Measurements from ENCODE around the gene MYH1.

The MYH1 gene

GRCh38 chr17:10492004-10492403 is 26.3 kb downstream of the MYH1 start:
- in situ Hi-C loops (cut with MboI; ENCODE audit: low sequenced_read_pairs): no loop called here

GRCh38 chr17:10482252-10482651 is 36.1 kb downstream of the MYH1 start:
- in situ Hi-C loops (cut with MboI; ENCODE audit: low sequenced_read_pairs): no loop called here

GRCh38 chr17:10477701-10478100 is 40.6 kb downstream of the MYH1 start:
- in situ Hi-C loops (cut with MboI; ENCODE audit: low sequenced_read_pairs): no loop called here

GRCh38 chr17:10474536-10474935 is 43.8 kb downstream of the MYH1 start:
- in situ Hi-C loops (cut with MboI; ENCODE audit: low sequenced_read_pairs): no loop called here

- in situ Hi-C loops (cut with MboI; ENCODE audit: low sequenced_read_pairs): no loop called here
Measured at GRCh38 chr17:10471858-10472257, 46.5 kb downstream of the MYH1 start.

- in situ Hi-C loops (cut with MboI; ENCODE audit: low sequenced_read_pairs): no loop called here
Measured at GRCh38 chr17:10469459-10469858, 48.9 kb downstream of the MYH1 start, which contains the start of gene MYH4. TSS of gene MYH4 (minus strand) at chr17:10469559. CDS start at chr17:10466745, 2,814 bp downstream.

- in situ Hi-C loops (cut with MboI; ENCODE audit: low sequenced_read_pairs): no loop called here
Measured at GRCh38 chr17:10463402-10463801, 54.9 kb downstream of the MYH1 start.

GRCh38 chr17:10460062-10460461 is 58.3 kb downstream of the MYH1 start:
- in situ Hi-C loops (cut with MboI; ENCODE audit: low sequenced_read_pairs): no loop called here

- in situ Hi-C loops (cut with MboI; ENCODE audit: low sequenced_read_pairs): no loop called here
Measured at GRCh38 chr17:10458701-10459100, 59.6 kb downstream of the MYH1 start.

- in situ Hi-C loops (cut with MboI; ENCODE audit: low sequenced_read_pairs): no loop called here
Measured at GRCh38 chr17:10457952-10458351, 60.4 kb downstream of the MYH1 start.

GRCh38 chr17:10447026-10447931 is 71.1 kb downstream of the MYH1 start:
- in situ Hi-C loops (cut with MboI; ENCODE audit: low sequenced_read_pairs): no loop called here

Measured in HL-60/S4 (cell line).